Right lobe of liver (tissue), 6 donors: Measurements from ENCODE around the gene DICER1. TPM values are rescaled to one million over a fixed set of nuclear protein-coding genes. Genes with fewer than 3 reads are reported as not detected.
"Not testable (repeated sequence)": the region's sequence is repeated elsewhere in the genome, so short reads cannot be mapped to it uniquely, and the experiment has no call there.

Source experiments
- ATAC-seq, 4 donors: fragments of 200-7000 bp; cut with Tn5 transposase; one replicate each; pipeline ENCODE4 v1.9.1; 2020; ENCODE audit warnings: mild to moderate bottlenecking in 4 of 4, moderate library complexity in 4 of 4
- DNase-seq, 3 donors: peaks; one replicate each; pipeline ENCODE4 v3.0.0-alpha.2; 2020
- H3K27ac ChIP-seq, 3 donors: fragments of 200-600 bp; one replicate each; pipeline ENCODE4 v1.8.0; 2022
- H3K27me3 ChIP-seq, 2 donors: fragments of 200-600 bp; one replicate each; pipeline ENCODE4 v1.8.0; 2022
- H3K36me3 ChIP-seq, 4 donors: fragments of 200-600 bp; sonication (generic) in 1 of 4; one replicate each; pipeline versions ENCODE4 v1.5.1 to v1.8.0; 2017 to 2022; ENCODE audit warnings: control low read depth in 1 of 4
- H3K4me1 ChIP-seq, 4 donors: fragments of 200-600 bp; sonication (generic) in 1 of 4; one replicate each; pipeline versions ENCODE4 v1.5.1 to v1.8.0; 2017 to 2022; ENCODE audit warnings: control low read depth in 1 of 4
- H3K4me3 ChIP-seq, 3 donors: fragments of 200-600 bp; one replicate each; pipeline ENCODE4 v1.8.0; 2022
- H3K9me3 ChIP-seq, 4 donors: fragments of 200-600 bp; sonication (generic) in 1 of 4; one replicate each; pipeline versions ENCODE4 v1.5.1 to v1.8.0; 2017 to 2022; ENCODE audit warnings: control low read depth in 1 of 4
- POLR2A ChIP-seq: fragments of 450-650 bp; IDR thresholded peaks from one replicate; pipeline ENCODE4 v1.6.1; 2017; ENCODE audit warnings: antibody characterized with exemption, mild to moderate bottlenecking
- WGBS: methylation state at CpG from one replicate; pipeline ENCODE4 v1.1.6; 2018; ENCODE audit warnings: low coverage, low lambda C conversion rate; ENCODE audit not compliant: insufficient coverage; ENCODE audit errors: missing lambda C conversion rate; 5-methylcytosine and 5-hydroxymethylcytosine counted together
- intact Hi-C, 2 donors: fragments of 100-400 bp; cut with DNase I; formaldehyde crosslinking; loops; one replicate each; pipeline versions ENCODE4 v1.11.2 to v1.14.1; 2022
- long read RNA-seq: library from polyadenylated mRNA; unstranded; transcript quantifications from one replicate; pipeline ENCODE4 v2.0.0, GENCODE V29; 2019
- total RNA-seq, 6 experiments: library from RNA; depleted of rRNA in 2 of 6; stranded (reverse); fragments of >200 nt in 2 of 6; fragmentation: NEBNext Ultra II Directional in 3 of 6; extraction: Animal tissue kit (Norgen Biotek cat#: 25700) in 3 of 6; gene quantifications; one replicate each; pipeline versions ENCODE4 v1.1.0 to v1.2.4, GENCODE V29; 2016 to 2023
- TF ChIP-seq, protein P1 (sequence below), 4 donors: fragments of 200-600 bp in 3 of 4; fragments of 450-650 bp in 1 of 4; IDR thresholded peaks; one replicate each; pipeline versions ENCODE4 v1.5.1 to v1.8.0; 2016 to 2022; ENCODE audit warnings: antibody characterized with exemption in 4 of 4, mild to moderate bottlenecking in 2 of 4
- donor health status: DM: no; HTN: yes; CAD: no.
- donor health status: DM: no; HTN: no; CAD: no.
- donor health status: DM: no; HTN: no; CAD: no.
- donor health status: DM: no; HTN: yes; CAD: no.
- donor health status: DM: no; HTN: yes; CAD: no.

DICER1 gene
- 10 to 100 TPM; 27.6 to 47.9 (median 30.3) TPM for total RNA-seq
- long read RNA-seq, partial matches to known transcripts: 2 of 3 reads
- long read RNA-seq, other reads (novel, unspliced or antisense): 1 of 3 reads

GRCh38 chr14:95157327-95158189, at the start of gene DICER1:
DICER1 (minus strand) TSS chr14:95157529; CDS start chr14:95133458, 24,071 bp downstream.
- TF ChIP-seq POLR2A: peak; percentile 71
- TF ChIP-seq, protein P1, sequence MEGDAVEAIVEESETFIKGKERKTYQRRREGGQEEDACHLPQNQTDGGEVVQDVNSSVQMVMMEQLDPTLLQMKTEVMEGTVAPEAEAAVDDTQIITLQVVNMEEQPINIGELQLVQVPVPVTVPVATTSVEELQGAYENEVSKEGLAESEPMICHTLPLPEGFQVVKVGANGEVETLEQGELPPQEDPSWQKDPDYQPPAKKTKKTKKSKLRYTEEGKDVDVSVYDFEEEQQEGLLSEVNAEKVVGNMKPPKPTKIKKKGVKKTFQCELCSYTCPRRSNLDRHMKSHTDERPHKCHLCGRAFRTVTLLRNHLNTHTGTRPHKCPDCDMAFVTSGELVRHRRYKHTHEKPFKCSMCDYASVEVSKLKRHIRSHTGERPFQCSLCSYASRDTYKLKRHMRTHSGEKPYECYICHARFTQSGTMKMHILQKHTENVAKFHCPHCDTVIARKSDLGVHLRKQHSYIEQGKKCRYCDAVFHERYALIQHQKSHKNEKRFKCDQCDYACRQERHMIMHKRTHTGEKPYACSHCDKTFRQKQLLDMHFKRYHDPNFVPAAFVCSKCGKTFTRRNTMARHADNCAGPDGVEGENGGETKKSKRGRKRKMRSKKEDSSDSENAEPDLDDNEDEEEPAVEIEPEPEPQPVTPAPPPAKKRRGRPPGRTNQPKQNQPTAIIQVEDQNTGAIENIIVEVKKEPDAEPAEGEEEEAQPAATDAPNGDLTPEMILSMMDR (IDR thresholded peaks at IDR 0.05): no peak
- DNase-seq (peak; percentile 97 to 99 (median 98)), ATAC-seq (peak; percentile 93 to 96 (median 96))
- peak within 1 kb of the TSS; percentile 74 to 83 (median 76) for H3K4me3 ChIP-seq
- H3K4me1 ChIP-seq: peaks cover 0 to 26% (median 11%) of the 10 kb centered on the region in 4 donors
- peak within 1 kb of the TSS; percentile 88 to 95 (median 92) for H3K27ac ChIP-seq
- no peaks in the 10 kb centered on the region for H3K36me3 ChIP-seq
- intact Hi-C loops: no loop called here
- no peaks in the 10 kb centered on the region for H3K9me3 ChIP-seq
- 0% methylated on average over 26 of the region's 77 CpGs for WGBS
- H3K27me3 ChIP-seq: no peaks in the 10 kb centered on the region

GRCh38 chr14:95206534-95206933, 49.2 kb upstream of the DICER1 start:
- Histone ChIP-seq H3K4me3 (no peak overlapping the region), H3K36me3 (peaks cover 0 to 27% (median 12%) of the 10 kb centered on the region in 4 donors), H3K27ac (no peak overlapping the region), H3K4me1 (peaks cover 0 to 15% (median 8%) of the 10 kb centered on the region in 4 donors), H3K9me3 (no peaks in the 10 kb centered on the region), H3K27me3 (no peaks in the 10 kb centered on the region)
- WGBS: 65% methylated on average over 2 of the region's 2 CpGs
- TF ChIP-seq, protein P1 (IDR thresholded peaks at IDR 0.05): no peak
- no peak for TF ChIP-seq POLR2A
- ATAC-seq: no peak
- intact Hi-C loops: no loop called here
- no peak for DNase-seq

GRCh38 chr14:95204705-95205104, 47.4 kb upstream of the DICER1 start:
- Histone ChIP-seq H3K27ac (no peak overlapping the region), H3K4me1 (peaks cover 0 to 8% (median 2%) of the 10 kb centered on the region in 4 donors), H3K9me3 (no peaks in the 10 kb centered on the region), H3K36me3 (peaks cover 0 to 36% (median 12%) of the 10 kb centered on the region in 4 donors), H3K27me3 (no peaks in the 10 kb centered on the region), H3K4me3 (no peak overlapping the region)
- ATAC-seq (peak; percentile 62 to 81 (median 74)), DNase-seq (no peak)
- no peak for TF ChIP-seq POLR2A
- TF ChIP-seq, protein P1 (IDR thresholded peaks at IDR 0.05): no peak
- 58% methylated on average over 2 of the region's 2 CpGs for WGBS
- intact Hi-C loops: no loop called here

- H3K27me3 ChIP-seq, DNase-seq, H3K27ac ChIP-seq, H3K9me3 ChIP-seq, H3K4me1 ChIP-seq, intact Hi-C loops, H3K4me3 ChIP-seq, ATAC-seq: not testable (repeated sequence)
- peaks cover 0 to 28% (median 12%) of the 10 kb centered on the region in 4 donors for H3K36me3 ChIP-seq
- 95% methylated on average over 2 of the region's 2 CpGs for whole genome bisulfite sequencing
Observed at GRCh38 chr14:95201745-95202144, 44.4 kb upstream of the DICER1 start.

GRCh38 chr14:95200404-95200803, 43.1 kb upstream of the DICER1 start:
- WGBS: 100% methylated on average over 2 of the region's 7 CpGs
- ATAC-seq: no peak
- TF ChIP-seq, protein P1 (IDR thresholded peaks at IDR 0.05): no peak
- no peak for TF ChIP-seq POLR2A

More at GRCh38 chr14:95200404-95200803, 43.1 kb upstream of the DICER1 start:
- no peaks in the 10 kb centered on the region for H3K9me3 ChIP-seq
- H3K36me3 ChIP-seq: peaks cover 0 to 28% (median 12%) of the 10 kb centered on the region in 4 donors
- H3K4me3 ChIP-seq: no peak overlapping the region
- H3K27ac ChIP-seq: no peak overlapping the region
- no peaks in the 10 kb centered on the region for H3K27me3 ChIP-seq
- intact Hi-C loops: no loop called here
- H3K4me1 ChIP-seq: peaks cover 0 to 8% (median 2%) of the 10 kb centered on the region in 4 donors
- DNase-seq: no peak
